Astrocyte of the cerebellum (primary cell): ENCODE measurements around the gene TBX19.

Experiments used
- DNase-seq: peaks from one replicate; pipeline ENCODE4 v3.0.0-alpha.2; 2011; ENCODE audit warnings: low read depth
- H3K4me3 ChIP-seq: 2 replicates; pipeline ENCODE4 v1.5.1; 2011; ENCODE audit warnings: mild to moderate bottlenecking, low read depth, low read length, moderate library complexity
- in situ Hi-C: cut with HindIII; loops from 2 replicates; pipeline ENCODE4 v1.10.0; 2017; ENCODE audit warnings: low sequenced_read_pairs
- TF ChIP-seq, protein P1 (sequence below): IDR thresholded peaks from 2 replicates; pipeline ENCODE4 v1.5.1; 2012; ENCODE audit warnings: low read length, low read depth, moderate library complexity, mild to moderate bottlenecking; ENCODE audit errors: missing control alignments

Gene TBX19

DNA sequence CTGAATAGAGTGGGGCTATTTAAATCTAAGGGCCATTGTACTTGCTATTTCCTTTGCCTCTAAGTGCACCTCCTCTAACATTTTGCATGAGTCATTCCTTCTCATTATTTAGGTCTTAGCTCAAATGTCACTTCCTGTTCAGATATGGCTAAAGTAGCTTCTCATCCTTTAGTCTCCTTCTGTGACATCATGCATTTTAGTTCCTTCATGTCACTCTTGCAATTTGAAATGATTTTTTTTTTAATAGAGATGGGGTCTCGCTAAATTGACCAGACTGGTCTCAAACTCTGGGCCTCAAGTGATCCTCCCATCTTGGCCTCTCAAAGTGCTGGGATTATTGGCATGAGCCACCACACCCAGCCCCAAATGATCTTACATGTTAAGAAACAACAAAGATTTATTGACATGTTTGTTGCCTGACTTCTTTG lies 6.6 kb downstream of the TBX19 start:
- no peak overlapping the region for H3K4me3 ChIP-seq
- DNase-seq, result no peak
- in situ Hi-C loops, result no loop called here
- TF ChIP-seq, protein P1, sequence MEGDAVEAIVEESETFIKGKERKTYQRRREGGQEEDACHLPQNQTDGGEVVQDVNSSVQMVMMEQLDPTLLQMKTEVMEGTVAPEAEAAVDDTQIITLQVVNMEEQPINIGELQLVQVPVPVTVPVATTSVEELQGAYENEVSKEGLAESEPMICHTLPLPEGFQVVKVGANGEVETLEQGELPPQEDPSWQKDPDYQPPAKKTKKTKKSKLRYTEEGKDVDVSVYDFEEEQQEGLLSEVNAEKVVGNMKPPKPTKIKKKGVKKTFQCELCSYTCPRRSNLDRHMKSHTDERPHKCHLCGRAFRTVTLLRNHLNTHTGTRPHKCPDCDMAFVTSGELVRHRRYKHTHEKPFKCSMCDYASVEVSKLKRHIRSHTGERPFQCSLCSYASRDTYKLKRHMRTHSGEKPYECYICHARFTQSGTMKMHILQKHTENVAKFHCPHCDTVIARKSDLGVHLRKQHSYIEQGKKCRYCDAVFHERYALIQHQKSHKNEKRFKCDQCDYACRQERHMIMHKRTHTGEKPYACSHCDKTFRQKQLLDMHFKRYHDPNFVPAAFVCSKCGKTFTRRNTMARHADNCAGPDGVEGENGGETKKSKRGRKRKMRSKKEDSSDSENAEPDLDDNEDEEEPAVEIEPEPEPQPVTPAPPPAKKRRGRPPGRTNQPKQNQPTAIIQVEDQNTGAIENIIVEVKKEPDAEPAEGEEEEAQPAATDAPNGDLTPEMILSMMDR, result no peak

DNA sequence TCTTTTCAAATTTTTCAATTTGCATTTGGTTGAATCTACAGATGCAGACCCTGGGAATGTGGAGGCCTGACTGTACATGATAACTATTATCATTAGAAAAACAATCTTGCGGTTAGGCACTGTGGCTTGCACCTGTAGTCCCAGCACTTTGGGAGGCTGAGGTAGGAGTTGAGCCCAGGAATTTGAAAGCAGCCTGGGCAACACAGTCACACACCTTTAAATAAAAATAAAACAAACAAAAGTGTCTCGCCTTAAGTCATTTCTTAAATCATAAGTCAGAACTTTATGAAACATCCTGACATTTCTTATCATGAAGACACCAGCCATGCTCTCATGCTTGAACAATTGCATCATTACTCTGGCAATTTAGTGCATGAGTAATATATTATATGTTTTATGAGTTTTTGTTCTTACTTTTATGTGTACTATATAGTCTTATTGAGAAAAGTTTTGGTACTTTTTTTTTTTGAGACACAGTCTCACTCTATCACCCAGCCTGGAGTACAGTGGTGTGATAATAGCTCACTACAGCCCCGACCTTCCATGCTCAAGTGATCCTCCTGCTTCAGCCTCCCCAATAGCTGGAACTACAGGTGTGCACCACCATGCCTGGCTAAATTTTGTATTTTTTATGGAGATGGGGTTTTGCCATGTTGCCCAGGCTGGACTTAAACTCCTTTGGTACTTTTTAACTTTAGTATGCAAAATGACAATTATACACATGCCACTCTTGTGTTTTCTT lies 7.8 kb downstream of the TBX19 start:
- no peak overlapping the region for H3K4me3 ChIP-seq
- TF ChIP-seq, protein P1, result no peak
- in situ Hi-C loops, result no loop called here
- no peak for DNase-seq

DNA sequence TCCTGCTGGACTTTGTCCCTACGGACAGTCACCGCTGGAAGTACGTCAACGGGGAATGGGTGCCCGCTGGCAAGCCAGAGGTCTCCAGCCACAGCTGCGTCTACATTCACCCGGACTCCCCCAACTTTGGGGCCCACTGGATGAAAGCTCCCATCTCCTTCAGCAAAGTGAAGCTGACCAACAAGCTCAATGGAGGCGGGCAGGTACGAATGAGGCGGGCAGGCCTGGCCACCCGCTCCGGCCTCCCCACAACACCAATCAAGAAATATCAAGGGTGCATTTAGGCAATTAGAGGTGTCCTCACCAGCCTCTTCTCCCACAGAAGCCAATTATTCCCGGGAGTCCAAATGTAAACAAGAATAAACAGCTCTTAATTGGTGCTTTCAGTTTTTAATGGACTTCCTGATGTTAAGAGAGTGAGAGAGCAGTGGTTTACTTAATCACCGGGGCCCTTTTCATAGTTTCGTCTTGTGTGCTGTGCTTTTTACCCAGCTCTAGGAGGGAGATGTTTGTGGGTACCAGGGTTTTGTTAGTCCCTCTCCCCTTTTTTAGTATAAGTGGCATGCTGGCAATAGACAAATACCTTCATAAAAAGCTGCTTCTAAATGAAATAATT lies 10.7 kb downstream of the TBX19 start:
- no peak overlapping the region for H3K4me3 ChIP-seq
- TF ChIP-seq, protein P1, result no peak
- no peak for DNase-seq
- in situ Hi-C loops, result no loop called here

DNA sequence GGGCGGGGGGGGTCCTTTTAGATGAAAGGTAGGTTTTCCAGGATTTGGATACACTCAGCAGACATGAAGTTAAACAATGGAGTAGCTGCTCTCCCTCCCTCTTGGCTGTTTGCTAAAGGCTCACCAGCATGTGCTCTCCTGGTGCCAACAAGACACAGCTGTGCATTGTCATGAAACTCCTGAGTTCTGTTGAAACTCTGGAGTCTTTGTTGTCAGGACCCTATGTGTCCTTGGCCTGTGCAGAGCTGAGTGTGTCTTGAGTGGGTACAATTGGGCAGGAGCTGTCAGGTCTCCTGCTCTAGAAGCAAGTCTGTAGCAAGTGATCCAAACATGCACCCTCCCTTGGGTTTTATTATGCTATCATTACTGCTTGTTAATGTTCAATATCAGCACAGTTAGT lies 12.7 kb downstream of the TBX19 start:
- no peak for DNase-seq
- no peak overlapping the region for H3K4me3 ChIP-seq
- in situ Hi-C loops, result no loop called here
- TF ChIP-seq, protein P1, result no peak

DNA sequence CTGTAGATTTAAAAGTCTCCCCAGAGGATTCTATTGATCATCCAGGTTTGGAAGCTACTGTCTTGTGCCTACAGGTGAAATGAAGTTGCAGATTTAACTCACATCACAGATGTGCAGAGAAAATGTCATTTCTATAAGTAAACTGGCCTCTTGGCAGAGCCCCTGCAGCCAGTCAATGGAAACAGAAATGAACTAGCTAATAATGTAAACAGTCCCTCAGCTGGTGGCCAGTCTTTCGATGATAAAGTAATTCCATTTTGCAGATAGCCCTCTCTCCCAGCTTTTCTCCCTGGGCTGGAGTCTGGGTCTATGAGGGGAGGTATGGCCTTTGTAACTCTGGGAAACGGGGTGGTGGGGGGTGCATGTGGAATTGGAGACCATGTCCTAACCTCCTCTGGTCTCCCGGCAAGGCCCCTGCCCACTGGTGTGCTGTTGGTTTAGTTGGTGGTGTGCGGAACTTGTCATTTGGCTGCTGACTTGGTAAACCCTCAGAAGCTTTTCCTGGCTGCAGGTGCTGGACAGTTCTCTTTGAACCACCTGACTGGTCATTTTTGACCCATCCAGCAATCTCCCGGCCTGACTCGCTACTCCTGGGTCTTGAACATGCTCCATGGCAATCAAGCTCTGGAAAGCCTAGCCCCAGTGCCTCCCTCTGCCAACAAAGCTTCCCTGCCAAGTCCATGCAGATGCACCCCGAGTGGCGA lies 14.9 kb downstream of the TBX19 start:
- no peak for DNase-seq
- in situ Hi-C loops, result no loop called here
- no peak overlapping the region for H3K4me3 ChIP-seq
- TF ChIP-seq, protein P1, result no peak

DNA sequence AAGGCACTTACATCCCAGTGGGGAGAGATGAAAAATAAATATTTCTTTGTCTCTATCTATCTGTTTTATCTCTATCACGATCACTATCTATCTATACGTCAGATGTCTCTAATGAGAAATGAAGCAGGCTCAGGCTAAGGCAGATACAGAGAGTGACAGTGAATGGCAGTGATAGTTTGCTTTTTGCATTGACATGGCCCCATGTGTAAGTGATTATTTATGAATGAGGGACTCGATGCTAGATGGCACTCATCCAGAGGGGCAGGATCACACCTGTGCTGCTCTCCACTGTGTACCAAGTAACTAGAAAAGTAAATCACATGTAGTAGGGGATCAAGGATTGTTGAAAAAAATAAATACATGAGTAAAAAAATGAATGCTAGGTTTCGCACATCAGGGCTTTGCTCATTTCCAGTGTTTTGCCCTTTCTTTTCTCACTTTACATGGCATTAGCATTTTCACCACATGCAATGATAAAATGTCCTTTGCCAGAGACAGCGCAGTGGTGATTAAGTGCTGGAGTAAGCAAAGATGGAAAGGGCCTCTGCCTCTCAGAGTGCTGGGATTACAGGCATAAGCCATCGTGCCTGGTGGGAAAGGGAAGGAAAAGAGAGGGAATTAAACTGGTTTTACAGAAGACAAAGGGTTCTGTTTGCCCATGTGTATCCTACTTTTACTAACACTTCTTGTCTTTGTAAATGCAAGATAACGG lies 16.5 kb downstream of the TBX19 start:
- in situ Hi-C loops, result no loop called here
- TF ChIP-seq, protein P1, result no peak

More for the DNA sequence above, 16.5 kb downstream of the TBX19 start:
- DNase-seq, result no peak
- H3K4me3 ChIP-seq, result no peak overlapping the region
